SK-MEL-5 (cell line): ENCODE measurements around the gene ATF5. TPM values are rescaled to one million over a fixed set of nuclear protein-coding genes. Genes with fewer than 3 reads are reported as not detected.
"Not testable (repeated sequence)": the region's sequence is repeated elsewhere in the genome, so short reads cannot be mapped to it uniquely, and the experiment has no call there.

ENCODE experiments used
- DNase-seq: peaks from one replicate; pipeline ENCODE4 v3.0.0-alpha.2; 2016; ENCODE audit warnings: low read depth, low spot score
- in situ Hi-C: cut with HindIII; loops from 2 replicates; pipeline ENCODE4 v1.10.0; 2016; ENCODE audit warnings: low sequenced_read_pairs, high pct_unique_total_duplicates, low pct_unique_long_range_greater_than_20kb
- total RNA-seq: library from RNA; depleted of rRNA; stranded (reverse); fragments of >200 nt; shearing (Covaris generic); gene quantifications from 2 replicates; pipeline ENCODE4 v1.2.3, GENCODE V29; 2014

ATF5 gene
- total RNA-seq, 1 experiment from 2014 or later: 4.0 TPM

DNA sequence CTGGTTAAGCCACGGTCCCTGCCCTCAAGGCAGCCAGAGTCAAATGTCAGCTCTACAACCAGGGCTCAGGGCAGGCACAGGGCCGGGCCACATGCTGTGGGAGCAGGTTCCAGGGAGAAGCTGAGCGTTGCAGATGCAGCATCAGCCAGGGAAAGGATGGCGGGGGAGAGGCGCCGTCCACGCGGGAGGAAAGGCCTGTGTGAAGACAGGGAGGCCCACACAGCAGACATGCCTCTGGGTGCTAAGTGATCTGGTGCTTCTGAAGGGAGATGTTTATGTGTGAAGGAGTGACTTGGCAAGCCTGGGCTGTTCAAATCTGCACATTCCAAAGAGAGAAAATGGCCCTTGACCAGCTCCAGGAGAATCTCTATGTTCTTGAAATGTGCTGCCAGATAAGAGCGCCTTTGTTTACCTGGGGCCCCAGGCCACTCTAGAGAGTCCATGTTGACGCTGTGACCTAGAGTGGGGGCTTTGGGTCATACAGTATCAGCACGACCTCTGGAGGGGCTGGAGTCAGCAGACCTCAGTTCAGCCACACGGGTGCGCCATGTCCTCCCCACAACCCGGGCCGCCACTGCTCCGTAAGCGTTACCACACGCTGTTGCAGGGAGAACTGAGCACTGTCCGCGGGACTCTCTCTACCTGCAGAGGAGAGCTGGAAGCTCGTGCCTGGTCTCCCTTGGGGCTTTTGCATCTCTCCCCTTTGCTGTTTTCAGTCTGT is 15.9 kb upstream of the ATF5 start:
- no peak for DNase-seq
- in situ Hi-C loops: no loop called here

DNA sequence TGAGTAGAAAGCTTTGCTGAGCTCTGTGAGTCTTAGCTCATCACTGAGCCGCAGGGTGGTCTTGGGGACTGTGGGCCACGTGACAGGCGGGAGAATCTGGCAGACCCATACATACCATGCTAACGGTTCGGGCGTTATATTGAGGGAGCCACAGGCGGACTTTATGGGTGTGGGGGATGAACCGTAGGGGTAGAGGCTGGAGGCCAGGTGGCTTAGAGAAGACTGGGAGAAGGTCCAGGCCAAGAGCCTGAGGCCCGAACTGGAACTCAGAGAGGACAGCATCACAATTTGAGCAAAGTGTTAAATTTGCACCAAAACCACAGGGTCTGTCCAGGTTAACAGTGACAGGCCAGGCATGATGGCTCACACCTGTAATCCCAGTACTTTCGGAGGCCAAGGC is 15.3 kb upstream of the ATF5 start:
- in situ Hi-C loops: no loop called here
- DNase-seq: no peak

DNA sequence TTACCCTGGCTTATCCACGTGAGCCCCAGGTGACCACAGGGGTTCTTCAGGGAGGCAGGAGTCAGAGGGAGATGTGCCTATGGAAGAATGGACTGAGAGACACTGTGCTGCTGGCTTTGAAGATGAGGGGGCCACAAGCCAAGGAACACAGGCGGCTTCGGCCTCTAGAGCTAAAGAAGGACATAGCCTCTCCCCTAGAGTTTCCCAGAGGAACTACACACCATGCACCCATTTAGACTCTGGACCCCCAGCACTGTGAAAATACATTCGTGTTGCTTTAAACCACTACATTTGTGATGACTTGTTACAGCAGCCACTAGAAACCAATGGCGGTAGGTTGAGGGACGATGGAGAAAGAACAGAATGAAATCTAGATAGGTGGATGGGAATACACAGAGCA is 13.7 kb upstream of the ATF5 start:
- DNase-seq: no peak
- in situ Hi-C loops: no loop called here

DNA sequence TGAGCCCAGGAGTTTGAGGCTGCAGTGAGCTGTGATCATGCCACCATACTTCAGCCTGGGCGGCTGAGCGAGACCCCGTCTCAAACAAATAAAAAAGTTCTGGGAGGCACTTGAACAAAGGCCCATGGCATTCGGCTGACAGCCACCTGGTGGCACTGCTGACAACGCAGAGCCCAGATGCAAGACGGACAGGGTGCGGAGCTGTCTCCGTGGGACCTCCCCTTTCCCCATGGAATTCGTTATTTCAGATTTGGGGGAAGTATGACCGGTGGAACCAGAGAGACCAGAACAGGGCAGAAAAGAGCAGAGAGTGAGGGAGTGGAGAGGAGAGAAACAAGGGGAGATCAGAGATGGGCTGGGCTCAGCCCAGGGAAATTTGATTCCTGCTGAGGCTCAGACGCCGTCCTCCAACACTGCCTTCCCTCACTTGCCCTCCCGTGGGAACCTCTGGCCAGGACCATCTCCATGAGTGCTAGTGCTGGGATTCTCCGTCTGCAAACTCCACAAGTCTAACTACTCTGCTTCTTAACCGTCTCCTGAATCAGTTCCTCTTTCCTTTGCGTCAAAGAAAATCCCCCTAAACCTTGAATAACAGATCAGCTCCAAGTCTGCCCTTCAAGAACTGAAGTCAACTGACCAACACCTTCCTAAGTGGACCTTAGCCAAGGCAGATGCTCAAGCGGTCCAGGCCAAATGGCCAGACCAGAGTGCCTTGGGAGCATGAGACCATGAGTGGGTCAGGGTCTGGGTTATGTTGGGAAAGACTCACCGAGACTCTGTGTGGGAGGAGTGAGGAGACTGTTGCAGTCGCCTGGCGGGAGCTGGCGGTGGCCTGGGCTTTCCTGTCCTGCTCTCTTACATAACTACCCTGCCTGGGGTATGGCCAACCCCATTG is 11.9 kb upstream of the ATF5 start:
- DNase-seq: peak; percentile 23
- in situ Hi-C loops: no loop called here

DNA sequence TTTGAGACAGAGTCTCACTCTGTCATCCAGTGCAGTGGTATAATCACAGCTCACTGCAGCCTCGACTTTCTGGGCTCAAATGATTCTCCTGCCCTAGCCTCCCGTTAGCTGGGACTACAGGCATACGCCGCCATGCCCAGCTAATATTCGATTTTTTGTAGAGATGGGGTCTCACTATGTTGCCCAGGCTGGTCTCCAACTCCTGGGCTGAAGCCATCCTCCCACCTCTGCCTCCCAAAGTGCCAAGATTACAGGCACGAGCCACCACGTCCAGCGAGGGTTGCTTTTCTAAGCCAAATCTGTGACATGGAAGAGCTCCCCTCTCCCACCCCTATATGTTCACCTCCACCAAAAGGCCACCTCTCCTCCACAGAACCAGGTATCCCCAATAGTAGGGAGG is 10.9 kb upstream of the ATF5 start:
- in situ Hi-C loops: no loop called here
- DNase-seq: no peak

DNA sequence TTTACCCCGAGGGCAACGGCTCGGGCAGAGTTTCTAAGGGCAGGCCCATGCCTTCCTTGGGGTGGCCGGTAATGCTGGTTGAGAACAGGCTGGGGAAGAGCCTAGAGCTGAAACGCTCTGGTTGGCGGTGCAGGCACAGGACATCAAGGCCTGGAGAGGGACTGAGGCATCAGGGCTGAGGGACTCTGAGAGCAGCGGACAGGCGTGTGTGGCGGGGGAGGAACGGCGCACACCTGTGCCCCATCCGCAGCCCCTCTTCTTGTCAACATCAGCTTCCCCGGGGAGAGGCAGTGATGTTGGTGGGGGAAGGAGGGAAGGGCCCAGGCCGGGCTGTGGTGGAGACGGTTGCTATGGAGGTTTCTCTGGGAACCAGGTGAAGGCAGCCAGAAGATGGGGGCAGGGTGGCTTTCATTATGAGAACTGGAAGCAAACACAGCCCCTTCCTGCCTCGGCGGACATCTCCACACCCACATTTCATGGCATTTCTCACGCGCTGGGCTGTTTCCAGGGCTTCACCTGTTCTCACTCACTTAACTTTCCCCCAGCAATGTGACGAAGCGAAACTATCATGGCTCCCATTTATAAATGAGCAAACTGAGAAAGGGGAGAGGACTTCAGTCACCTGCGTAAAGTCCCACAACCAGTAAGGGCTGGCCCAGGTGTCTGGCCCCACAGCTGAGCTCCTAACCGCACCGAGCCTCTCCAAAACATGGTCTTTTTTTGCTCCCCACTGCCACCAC is 8.2 kb upstream of the ATF5 start:
- DNase-seq: no peak
- in situ Hi-C loops: no loop called here

DNA sequence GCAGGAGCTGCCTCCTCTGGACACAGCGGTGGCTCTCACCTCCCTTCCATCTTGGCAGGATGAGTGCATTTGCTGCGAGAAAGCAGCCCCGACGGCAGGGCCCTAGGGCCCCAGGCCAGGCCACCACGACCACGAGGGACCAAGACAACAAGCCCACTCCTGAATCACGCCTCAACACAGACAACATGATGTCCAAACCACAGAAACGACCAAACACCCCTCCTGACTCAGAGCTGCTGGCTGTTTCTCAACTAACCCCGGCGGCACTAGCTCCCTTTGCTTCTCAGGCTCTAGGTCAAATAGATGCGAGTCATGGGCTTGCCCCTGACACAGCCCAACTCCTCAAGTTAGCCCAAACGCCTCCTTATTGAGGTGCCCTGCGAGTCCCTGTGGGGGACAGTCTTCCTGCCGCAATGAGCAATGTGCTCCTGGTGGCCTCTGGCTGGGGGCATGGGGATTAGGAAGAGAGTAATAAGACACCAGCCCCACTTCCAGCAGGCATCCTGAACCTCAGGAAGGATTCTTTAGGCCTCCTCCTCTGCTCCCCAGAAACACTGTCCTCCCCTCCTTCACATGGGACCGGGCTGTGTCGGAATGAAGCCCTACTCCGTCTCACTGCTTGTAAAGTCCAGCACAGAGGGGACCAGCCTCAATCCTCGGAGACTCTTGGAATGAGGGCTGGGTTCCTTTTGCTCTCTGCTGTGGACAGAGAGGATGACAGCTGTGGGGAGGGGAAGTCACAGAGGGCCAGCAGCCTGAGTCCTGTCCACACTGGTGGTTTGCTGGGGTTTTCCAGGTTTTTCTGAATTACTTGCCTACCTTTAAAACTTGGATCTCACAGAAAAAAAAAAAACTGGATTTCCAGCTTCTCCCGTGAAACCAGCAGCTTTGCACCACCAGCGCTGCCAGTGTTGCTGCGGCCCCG is 6.9 kb upstream of the ATF5 start:
- in situ Hi-C loops: no loop called here
- no peak for DNase-seq

DNA sequence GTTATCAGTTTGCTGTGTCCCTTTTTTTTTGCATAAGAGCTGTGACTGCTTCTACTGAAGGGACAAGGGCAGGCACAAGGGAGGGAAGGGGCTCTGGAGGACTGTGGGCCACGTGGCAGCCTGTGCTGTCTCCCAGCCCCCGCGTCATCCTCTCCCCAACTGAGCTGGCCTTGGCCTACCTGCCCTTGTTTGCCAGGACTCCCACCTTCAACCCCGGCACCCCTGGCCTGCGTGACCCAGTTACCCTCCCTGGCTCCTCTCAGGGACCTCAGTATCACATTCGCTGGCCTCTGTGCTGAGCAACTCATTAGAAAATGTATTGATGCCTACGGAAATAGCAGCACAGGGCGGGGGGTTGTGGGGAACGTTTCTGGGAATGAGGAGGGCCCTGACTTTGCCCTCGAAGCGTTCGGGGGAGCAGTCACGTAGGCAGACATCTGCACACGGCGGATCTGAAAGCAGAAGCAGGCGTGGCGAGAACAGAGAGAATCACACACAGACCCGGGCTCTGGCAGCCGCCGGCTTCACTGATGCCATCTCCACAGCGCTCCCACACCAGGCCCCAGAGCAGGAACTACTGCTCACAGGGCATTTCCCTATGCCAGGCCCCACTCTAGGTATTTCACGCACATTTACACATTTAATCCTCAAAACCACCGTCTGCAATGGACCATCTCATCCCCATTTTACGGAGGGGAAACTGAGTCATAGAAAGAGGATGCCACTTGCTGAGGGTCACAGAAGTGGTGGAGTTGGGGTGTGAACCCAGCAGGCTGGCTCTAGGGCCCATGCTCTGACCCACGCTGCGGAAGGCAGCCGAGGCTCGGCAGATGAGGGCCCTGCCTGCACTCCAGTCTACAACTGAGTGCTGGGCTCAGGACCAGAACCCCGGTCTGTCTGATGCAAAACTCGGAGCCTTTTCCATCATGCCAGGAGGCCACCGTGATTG is 5.7 kb upstream of the ATF5 start:
- in situ Hi-C loops: no loop called here
- no peak for DNase-seq

DNA sequence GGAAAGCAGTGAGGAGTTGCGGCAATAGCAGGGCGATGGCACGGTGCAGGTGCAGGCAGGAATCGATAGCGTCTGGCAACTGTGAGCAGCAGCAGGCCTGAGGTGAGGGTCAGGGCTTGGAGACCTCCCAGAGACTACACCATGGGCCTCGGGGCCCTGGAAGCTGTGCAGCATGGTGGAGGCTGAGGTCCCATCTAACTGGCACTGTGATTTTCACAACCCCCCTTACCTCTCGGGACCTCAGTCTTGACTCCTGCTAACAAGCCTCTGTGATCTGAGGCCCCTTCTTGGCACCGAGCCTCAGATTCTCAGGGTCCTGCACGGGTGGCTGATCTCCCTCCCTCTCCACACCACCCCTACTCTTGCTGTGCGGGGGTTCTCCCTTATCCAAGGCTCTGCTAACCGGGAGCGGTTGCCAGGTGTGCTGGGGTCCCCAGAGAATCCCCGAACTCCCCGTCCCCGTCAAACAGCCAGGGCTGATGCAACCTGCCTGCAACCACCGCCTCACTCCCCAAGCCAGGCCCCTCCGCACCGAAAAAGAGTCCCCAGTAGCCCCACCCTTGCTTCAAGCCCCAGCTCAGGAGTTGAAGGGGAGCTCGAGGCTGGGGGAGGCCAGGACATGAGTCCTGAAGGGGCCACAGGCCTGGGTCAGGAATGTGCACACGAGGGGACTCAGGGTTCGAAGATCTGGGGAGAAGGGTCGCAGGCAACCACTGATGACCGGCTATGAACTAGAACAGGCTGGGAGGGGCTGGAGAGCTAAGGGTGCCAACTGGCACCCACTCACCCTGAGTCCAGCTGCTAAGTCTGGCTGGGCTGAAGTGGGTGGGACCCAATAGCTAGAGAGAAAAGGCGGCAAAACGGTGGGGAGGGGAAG is 4.8 kb upstream of the ATF5 start:
- DNase-seq: no peak
- in situ Hi-C loops: no loop called here

DNA sequence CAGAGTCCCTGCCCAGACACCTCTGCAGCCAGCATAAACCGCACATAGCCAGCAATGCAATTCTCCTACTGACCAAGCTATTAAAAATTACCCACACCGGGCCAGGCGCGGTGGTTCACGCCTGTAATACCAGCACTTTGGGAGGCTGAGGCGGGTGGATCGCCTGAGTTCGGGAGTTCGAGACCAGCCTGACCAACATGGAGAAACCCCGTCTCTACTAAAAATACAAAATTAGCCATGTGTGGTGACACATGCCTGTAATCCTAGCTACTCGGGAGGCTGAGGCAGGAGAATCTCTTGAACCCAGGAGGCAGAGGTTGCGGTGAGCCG is 4.2 kb upstream of the ATF5 start:
- in situ Hi-C loops, DNase-seq: not testable (repeated sequence)

DNA sequence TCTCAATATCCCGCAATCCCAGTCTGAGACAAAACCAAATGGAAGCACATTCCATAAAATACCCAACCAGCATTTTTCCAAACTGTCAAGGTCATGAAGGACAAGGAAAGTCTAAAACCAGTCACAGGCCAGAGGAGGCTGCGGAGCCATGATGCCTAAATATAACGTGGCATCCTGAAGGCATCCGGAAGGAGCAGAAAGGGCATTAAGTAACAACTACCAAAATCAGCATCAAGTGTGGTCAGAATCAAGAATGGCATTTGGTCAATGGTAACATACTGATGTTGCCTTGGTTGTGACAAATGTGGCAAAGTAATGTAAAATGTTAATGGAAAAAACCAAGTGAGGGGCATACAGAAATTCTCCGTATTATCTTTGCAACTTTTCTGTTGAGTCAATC is 3.5 kb upstream of the ATF5 start:
- in situ Hi-C loops: no loop called here
- DNase-seq: no peak

DNA sequence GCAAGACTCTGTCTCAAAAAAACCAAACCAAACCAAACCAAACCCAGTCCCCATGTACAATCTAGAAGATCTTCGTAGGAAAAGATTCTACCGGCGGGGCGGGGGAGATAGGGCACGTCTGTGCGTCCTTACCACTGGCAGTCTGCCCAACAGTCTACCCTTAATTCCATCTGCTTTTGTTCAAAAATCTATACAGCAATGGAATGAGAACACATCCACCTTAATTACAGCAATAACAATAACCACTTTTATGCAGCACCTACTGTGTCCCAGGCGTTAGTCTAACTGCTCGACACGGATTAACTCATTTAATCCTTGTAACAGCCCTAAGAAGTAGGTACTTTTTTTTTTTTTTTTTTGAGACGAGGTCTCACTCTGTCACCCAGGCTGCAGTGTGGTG is 2.5 kb upstream of the ATF5 start:
- in situ Hi-C loops: no loop called here
- no peak for DNase-seq

DNA sequence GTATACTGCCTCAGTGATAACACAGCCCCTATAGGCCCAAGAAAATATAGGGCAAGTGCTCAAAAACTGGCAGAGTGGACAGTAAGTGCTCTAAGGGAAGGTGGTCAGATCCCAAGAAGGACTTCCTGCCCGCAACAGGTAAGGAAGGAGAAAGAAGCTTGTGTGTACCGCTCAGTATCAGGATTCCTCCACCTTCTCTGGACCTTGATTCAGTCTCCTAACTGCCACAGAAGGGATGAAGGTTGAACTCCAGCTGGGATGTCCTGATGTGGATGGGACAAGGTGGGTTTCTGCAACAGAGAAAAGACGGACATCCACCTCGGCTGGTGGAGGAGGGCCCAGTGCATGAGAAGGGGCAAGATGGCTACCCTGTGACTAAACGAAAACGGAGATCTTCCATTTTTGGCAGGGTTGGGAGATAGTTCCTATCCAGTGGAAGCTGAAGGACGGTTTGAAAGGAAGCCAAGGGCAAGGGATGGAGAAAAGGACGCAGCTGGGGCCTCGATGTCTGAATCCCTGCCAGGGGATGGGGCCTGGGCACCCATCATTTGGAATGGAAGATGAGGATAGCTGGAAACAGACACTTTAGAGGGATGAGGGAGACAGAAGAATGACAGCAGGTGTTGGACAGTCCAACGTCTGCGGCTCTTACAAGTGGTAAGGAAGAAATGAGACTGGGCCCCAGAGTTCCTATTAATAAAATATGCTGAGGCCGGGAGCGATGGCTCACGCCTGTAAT is 1.3 kb upstream of the ATF5 start:
- no peak for DNase-seq
- in situ Hi-C loops: no loop called here

DNA sequence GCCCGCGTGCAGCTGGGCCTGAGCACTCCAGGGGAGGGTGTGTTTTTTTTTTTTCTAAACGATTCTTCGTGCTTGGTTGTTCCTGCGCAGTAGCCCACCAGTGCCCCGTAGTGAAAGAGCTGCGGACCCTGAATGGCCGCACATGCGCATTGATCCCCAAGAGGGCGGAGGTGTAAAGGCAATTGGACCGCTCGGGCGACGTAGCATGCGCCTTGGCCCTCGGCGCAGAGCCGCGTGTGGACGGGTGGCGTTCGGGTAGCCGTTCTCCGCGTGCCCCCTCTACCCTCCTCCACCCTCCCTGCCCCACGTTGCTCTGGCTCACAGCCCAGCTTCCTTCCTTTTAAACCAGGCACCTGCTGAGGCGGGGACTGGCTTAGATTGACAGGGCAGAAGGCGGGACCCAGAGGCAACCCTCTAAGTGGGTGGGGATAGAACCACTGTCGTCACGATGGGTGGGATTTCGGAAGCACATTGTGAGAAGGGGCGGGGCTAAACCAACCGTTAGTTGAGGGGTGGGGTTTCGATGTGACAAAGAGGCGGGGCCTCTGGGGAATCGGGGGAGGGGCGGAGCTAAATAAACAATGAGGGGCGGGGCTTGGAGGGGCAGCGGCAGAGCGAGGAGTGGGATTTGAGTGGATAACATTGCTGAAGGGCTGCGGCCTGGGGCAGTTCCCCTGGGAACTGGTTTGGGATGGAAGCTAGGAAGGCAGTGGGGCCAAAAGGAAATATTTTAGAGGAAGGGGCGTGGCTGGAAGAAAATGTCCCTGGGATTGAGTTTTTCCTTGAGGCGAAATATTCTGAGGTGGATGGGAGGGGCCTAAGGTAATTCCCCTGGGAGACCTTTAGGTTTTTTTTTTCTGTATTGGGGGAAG is 842 bp downstream of the ATF5 start:
- in situ Hi-C loops: no loop called here
- peak; percentile 96 for DNase-seq
